HG03342 (cell line): ENCODE results near the gene ARMC6.

Experiments used
- ATAC-seq: cut with Tn5 transposase; IDR thresholded peaks from one replicate; pipeline ENCODE4 v1.9.1; 2021; ENCODE audit warnings: mild to moderate bottlenecking, moderate library complexity; ENCODE audit not compliant: unreplicated experiment

Gene ARMC6

GRCh38 chr19:19033426-19034203 is at the start of gene ARMC6, which contains the start of gene SUGP2:
Gene ARMC6 (plus strand): TSS chr19:19033603. CDS start chr19:19034210, 607 bp downstream.
Gene SUGP2 (minus strand): TSS chr19:19033517. CDS start chr19:19031071, 2,446 bp downstream.
- ATAC-seq: peak; percentile 70

- ATAC-seq: no peak
These were observed 49.2 kb upstream of the ARMC6 start for GRCh38 chr19:18984251-18984650.

DNA sequence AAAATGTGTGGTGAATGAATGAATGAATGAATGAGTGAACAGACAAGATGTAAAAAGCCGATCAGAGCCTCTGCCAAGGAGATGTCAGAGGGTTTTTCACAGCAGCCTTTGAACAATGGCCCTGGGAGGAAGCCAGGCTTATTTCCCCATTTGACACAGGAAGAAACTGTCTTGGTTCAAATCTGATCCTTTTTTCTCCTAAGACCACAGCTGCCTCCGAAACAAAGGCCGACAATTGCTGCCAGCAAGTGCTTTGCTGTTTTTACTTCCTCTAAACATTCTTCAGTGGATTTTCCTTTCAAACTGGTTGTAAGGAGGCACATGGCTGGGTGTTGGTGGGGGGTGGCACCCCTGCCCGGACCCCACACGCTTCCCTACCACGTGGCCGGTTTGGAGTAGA is 48.1 kb upstream of the ARMC6 start:
- ATAC-seq: no peak

DNA sequence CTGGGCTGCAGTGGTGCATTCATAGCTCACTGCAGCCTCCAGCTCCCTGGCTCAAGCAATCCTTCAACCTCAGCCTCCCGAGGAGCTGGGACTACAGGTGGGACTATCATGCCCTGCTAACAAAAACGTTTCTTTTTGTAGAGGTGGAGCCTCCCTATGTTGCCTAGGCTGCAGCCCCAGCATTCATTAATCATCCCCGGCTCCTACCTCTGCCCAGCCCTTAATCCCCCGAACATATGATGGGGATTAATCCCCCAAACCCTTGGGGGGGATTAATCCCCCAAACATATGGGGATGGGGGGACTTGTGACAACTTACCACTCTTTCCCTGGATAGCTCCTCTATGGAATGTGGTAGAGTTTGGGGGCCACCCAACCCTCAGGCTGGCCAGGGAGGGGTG is 45.9 kb upstream of the ARMC6 start:
- no peak for ATAC-seq

DNA sequence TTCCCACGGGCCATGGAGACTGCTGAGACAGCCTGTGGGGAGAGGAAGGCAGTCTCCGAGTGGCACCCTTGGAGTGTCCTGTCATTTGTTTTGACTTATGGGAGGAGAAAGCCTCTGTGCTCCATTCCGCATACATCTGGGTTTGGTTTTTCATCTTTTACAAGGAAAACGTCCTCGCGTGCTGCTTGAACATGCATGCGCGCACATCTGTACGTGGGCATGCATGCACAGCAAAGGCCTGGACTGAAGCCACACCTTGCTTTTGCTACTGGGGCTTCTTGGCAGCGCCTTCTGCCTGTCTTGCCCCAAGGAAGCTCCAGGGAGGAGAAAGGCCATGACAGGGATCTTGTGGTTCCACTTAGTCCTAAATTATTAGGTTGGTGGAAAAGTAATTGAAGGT is 44.1 kb upstream of the ARMC6 start:
- ATAC-seq: no peak

- no peak for ATAC-seq
These were observed 43.2 kb upstream of the ARMC6 start for GRCh38 chr19:18990128-18990708.

DNA sequence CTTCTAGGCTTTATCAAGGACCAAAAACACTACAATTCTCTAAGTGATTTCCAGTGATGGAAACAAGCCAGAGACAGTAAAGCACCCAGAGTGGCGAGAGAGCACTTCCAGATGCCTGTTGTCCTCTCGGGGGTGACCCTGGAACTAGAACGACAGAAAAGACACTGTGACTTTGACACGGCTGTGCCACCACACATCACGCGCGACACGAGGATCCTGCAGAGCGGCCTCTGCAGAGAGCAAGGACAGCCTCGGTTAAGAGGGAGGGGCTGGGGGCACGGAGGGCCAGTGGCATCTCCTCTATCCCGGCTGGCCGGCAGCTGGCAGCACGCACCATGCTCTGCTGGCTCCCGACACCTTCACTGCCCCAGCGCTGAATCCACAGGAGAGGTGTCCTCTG is 42.4 kb upstream of the ARMC6 start:
- no peak for ATAC-seq

DNA sequence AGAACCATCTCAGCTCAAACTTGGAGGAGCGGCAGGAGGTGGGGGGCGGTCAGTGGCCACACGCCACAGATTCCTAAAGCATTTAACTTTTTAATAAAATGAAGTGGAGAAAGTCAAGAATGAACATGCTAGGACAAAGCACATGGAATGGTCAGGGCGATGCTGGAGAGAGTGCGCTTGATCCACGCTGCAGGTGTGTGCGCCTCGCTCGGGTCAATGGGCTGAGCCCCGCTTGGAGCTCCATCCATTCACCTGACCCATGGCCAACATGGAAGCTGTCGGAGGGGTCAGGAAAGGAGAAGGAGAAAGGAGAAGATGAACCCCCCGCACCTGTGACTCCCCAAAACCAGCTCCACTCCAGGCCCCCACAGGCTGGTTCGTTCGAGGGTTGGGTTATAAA is 41.9 kb upstream of the ARMC6 start:
- no peak for ATAC-seq

DNA sequence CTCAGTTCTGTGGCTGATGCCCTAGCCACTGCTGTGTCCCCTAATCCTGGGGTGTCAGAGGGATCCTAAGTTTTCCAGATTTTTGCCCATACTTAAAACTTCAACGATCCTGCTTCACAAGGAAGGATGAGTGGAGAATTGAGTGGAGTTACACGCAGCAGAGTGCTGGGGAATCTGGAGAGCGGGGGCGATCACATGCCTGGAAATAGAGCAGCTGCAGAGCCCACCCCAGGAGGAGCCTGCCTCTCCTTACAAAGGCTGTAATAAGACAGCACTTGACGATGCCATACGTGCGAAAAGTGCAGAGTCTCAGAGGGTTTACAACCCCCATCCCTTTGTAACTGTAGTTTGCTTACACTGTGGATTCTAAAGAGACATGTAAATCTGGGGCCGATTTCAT is 40.7 kb upstream of the ARMC6 start:
- ATAC-seq: no peak

GRCh38 chr19:18993115-18993514 is 40.3 kb upstream of the ARMC6 start:
- ATAC-seq: no peak

DNA sequence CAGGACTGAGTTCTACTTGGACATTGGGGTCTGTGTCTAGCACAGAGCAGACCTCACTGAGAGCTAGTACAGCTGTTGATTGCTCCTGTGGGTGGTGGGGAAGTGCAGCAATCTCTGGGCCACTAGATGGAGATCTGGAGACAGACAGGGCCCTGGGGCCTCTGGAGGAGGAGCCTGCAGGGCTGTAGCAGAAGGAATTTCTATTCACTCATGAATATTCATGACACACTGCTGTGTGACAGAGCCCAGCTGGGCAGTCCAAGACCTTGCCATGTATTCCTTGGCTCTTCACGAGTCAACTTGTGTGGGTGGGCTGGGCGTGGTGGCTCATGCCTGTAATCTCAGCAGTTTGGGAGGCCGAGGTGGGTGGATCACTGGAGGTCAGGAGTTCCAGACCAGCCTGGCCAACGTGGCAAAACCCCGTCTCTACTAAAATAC is 37.6 kb upstream of the ARMC6 start:
- ATAC-seq: no peak

DNA sequence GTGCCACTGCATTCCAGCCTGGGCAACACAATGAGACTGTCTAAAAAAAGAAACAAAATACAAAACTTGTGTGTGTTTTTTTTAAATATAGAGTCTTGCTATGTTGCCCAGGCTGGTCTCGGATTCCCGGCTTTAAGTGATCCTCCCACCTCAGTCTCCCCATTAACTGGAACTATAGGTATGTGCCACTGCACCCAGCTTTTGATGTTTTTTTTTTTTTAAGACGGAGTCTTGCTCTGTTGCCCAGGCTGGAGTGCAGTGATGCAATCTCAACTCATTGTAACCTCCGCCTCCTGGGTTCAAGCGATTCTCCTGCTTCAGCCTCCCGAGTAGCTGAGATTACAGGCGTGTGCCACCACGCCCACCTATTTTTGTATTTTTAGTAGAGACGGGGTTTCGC is 37.1 kb upstream of the ARMC6 start:
- ATAC-seq: no peak

- no peak for ATAC-seq
These were observed 36.5 kb upstream of the ARMC6 start for GRCh38 chr19:18996796-18997394.

GRCh38 chr19:18998276-18998675 is 35.1 kb upstream of the ARMC6 start:
- ATAC-seq: no peak

- ATAC-seq: no peak
These were observed 34.2 kb upstream of the ARMC6 start for GRCh38 chr19:18999016-18999758.

- ATAC-seq: no peak
These were observed 33.3 kb upstream of the ARMC6 start for GRCh38 chr19:18999896-19000620.

DNA sequence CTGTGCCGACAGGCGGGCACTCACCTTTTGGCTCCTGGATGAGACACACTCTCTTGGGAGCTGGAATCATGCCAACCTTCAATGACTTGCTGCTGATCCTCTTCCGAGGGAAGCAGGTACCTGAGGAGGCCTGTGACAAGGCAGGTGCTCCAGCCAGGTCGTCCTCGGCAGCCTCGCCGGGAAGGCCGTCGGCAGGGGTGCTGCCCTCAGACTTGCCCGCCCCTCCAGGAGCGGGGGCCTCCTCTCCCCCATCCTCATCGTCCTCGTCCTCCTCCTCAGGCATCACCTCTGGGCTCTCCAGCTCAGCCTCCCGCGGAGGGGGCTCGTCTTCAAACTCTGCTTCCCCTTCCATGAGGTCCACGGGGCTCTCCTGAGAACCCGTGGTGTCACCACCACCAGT is 29.3 kb upstream of the ARMC6 start:
- ATAC-seq: no peak

- ATAC-seq: no peak
These were observed 27.2 kb upstream of the ARMC6 start for GRCh38 chr19:19006213-19006612.

DNA sequence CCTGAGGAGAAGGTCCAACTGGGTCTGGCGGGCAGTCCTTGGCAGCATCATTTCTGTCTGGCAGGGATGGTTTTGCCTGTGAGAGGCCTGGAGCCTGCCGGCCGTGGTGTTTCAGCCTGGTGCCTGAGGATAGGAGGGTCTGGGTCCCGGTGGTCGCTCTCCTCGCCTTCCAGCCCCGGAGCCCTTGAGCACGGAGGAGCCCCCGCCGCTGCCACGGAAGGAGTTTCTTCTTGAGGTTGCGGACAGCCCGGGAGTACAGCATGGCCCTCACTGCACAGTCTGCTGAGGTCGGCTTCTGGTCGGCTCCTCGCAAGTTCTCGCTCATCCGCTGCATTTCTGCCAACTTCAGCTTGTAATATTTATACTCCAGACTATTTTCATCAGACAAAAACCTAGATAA is 23.5 kb upstream of the ARMC6 start:
- no peak for ATAC-seq

DNA sequence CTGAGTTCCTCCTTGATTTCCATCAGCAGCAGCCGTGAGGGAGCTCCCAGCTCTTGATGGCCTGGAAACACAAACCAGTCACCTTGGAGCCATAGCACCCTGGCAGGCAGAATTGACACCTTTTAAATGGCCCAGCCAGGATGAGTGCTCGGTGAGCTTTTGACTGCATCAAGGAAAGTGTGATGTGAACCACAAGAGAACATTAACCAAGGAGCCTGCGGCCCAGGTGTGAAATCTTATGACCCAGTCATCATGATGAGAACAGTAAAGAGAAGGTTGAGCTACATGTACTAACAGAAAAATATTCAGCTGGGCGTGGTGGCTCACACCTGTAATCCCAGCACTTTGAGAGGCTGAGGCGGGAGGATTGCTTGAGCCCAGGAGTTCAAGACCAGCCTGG is 22.9 kb upstream of the ARMC6 start:
- ATAC-seq: no peak

DNA sequence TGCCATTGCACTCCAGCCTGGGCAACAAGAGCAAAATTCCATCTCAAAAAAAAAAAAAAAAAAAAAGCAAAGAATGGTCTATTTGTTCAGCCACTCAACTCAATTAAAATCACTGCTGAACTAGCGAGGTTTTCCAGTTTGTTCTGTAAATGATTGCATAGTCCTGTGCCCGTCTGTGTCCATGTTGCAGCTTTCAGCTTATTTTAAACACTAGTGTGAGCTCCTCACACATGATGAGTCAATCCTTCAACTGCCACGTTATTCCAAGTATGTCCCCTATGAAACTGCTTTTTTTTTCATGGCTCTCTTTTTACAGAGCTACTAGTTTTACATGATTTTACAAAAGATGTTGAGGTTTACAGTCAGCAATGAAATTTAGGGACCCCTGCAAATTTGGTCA is 12.3 kb upstream of the ARMC6 start:
- no peak for ATAC-seq
